Measurements from ENCODE around the gene LRP4.

Gene LRP4

GRCh38 chr11:46894961-46895360, 23.4 kb downstream of the LRP4 start:
- DNase-seq (ENCODE audit: low spot score): no peak

GRCh38 chr11:46894506-46894905, 23.8 kb downstream of the LRP4 start:
- DNase-seq (ENCODE audit: low spot score): no peak

DNA sequence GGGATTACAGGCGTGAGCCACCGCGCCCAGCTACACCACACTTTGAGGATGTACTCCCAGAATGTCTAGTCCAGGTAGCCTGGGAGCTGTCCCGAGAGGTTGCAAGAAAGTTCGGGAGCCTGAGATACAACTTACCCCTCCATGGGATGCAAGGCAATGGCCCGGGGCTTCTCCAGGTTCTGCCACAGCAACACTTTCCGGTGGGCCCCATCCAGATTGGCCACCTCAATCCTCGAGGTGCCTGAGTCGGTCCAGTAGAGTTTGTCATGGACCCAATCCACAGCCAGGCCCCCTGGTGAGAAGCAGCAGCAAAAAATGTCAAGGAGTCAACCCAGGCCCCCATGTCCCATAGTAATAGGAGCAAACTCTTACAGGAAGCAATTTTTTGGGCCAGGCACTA, 25.5 kb downstream of the LRP4 start:
- DNase-seq (ENCODE audit: low spot score): no peak

- no peak for DNase-seq (ENCODE audit: low spot score)
Observed at GRCh38 chr11:46892109-46892508, 26.2 kb downstream of the LRP4 start.

DNA sequence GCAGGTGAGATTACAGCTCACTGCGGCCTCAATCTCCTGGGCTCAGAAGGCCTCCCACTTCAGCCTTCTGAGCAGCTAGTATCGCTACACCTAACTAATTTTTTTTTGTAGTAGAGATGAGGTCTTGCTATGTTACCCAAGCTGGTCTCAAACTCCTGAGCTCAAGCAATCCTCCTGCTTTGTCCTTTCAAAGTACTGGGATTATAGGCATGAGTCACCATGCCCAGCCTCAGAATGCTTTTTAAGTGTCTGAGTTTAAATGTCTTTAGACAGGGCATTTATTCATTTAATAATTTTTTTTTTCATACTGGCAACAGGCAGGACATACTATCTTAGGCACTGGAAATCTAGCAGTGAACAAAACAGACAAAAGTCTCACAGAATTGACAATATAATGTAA, 27.7 kb downstream of the LRP4 start:
- no peak for DNase-seq (ENCODE audit: low spot score)

GRCh38 chr11:46889689-46890475, 28.5 kb downstream of the LRP4 start:
- peak; percentile 76 for DNase-seq (ENCODE audit: low spot score)

DNA sequence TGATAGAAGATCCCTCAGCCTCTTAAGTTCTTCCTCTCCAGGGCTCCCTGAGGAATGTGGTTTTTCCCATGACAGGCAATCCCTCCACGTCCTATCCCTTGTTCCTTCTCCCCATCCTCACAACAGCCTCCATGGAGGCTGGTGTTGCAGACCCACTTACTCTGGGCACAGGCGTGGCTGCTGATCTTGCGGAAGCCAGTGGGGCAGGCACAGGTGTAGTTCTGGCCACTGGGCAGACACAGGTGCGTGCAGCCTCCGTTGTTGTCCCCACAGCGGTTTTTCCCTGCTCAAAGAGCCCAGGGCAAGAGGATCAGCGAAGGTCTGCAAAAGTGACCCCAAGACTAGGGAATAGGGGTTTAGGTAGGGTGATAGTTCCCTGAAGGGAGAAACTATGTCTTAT, 29.1 kb downstream of the LRP4 start:
- DNase-seq (ENCODE audit: low spot score): no peak

DNA sequence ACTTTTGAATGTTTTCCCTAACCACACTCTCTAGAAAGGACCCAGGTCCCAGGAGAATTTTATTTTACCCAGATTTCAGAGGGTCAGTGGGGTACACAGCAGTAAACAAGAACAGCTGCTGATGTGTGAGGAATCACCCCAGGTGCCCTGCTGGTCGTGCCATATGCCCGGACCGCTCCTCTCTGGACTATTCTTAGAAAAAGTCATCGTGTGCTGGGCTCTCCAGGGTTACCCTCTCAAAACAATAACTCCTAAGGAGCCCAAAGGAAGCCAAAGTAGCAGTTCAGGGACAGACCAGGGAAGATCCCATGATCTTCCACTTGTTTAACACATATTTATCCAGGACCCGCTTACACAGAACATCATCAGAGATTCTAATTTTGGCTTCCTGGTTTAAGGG, 29.7 kb downstream of the LRP4 start:
- DNase-seq (ENCODE audit: low spot score): no peak

GRCh38 chr11:46886211-46886610, 32.1 kb downstream of the LRP4 start:
- DNase-seq (ENCODE audit: low spot score): no peak

- DNase-seq (ENCODE audit: low spot score): no peak
Observed at GRCh38 chr11:46879056-46879585, 39.2 kb downstream of the LRP4 start.

GRCh38 chr11:46877580-46877979, 40.8 kb downstream of the LRP4 start:
- DNase-seq (ENCODE audit: low spot score): no peak

DNA sequence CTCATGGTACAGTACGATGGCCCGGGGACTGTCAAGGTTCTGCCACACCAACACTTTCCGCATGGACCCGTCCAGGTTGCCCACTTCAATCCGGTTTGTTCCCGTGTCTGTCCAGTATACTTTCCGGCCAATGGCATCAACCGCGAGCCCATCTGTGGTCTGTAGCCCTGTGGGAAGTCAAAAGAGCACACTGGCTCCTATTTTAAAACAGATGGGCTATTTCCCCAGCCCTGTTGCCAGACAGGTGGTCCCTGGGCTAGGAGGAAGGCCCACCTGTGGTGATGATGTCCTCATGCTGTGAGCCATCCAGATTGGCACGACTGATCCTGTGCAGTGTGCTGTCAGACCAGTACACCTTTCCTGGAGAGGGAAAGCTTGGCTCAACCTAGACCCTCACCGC, 41.9 kb downstream of the LRP4 start:
- no peak for DNase-seq (ENCODE audit: low spot score)

GRCh38 chr11:46874586-46874985, 43.8 kb downstream of the LRP4 start:
- no peak for DNase-seq (ENCODE audit: low spot score)

DNA sequence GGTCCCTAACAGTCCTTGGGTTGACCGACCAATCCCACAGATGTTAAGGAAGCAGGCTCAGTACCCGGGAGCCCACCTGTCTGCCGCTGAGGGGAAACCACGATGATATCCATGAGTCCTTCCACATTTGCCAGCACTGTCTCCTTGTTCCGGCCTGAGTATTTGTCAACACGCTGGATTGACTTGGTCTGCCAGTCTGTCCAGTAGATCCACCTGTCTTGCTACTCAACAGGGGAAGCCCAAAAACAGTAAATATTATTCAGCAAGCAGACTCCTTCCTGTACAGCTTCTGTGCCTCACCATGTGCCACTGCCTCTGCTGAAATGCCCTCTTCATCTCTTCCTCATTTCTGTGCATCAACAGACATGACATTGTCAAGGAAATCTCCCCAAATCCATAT, 49.4 kb downstream of the LRP4 start:
- no peak for DNase-seq (ENCODE audit: low spot score)

- DNase-seq (ENCODE audit: low spot score): no peak
Observed at GRCh38 chr11:46865340-46865739, 53.0 kb downstream of the LRP4 start.

- no peak for DNase-seq (ENCODE audit: low spot score)
Observed at GRCh38 chr11:46860218-46860617, 58.1 kb downstream of the LRP4 start.

GRCh38 chr11:46858920-46859546, 59.3 kb downstream of the LRP4 start:
- DNase-seq (ENCODE audit: low spot score): no peak

DNA sequence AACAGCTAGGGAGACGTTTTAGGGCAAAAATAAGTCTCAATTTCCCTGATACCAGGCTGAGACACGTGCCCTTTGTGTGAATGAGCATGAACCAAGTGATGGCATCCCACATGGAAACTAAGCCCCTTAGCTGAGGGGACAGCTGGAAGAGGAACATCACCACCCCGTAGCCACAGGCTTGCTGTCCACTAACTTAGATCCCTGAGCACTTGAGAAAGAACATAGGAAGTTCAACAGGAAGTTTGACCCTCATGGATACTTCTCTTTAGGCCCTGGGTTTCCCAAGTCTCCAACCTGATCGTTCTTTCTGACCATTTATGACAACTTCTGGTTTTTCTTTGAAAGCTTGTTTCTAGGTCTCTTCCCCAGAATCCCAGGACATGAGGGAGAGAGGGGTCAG, 60.7 kb downstream of the LRP4 start:
- DNase-seq (ENCODE audit: low spot score): no peak

DNA sequence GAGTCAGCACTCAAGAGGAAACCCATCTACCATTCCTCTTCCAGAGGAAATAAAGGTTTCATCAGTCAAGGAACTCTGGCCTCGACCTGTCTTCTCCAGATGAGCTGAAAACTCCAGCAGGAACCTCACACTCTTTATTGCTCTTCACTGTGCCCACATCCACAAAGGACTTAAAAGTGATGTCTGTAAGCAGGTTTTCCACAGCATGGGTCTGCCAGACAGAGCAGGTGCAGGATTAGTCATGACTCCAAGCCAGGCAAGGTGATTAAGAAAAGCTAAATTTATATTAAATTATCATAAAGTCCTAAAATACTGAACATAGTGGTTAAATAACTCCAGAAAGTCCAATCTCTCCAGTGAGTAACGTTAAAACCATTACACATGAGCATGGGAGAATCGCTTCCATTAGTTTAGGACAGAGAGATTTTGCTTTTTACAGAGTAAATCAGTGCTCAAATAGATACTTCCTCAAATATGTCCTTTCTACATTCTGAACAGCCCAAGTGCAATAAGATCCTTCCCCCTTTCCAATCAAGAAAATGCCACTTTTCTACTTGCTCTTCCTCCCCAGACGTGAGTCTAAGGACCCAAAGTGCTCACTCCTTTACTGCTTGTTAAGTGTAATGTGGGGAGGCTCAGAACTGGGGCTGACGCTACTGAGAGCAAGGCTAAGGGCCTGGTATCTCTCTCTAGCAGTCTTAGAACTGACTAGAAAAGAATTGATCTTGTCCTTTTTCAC, 61.6 kb downstream of the LRP4 start:
- no peak for DNase-seq (ENCODE audit: low spot score)

- no peak for DNase-seq (ENCODE audit: low spot score)
Observed at GRCh38 chr11:46855863-46856262, 62.5 kb downstream of the LRP4 start.

DNA sequence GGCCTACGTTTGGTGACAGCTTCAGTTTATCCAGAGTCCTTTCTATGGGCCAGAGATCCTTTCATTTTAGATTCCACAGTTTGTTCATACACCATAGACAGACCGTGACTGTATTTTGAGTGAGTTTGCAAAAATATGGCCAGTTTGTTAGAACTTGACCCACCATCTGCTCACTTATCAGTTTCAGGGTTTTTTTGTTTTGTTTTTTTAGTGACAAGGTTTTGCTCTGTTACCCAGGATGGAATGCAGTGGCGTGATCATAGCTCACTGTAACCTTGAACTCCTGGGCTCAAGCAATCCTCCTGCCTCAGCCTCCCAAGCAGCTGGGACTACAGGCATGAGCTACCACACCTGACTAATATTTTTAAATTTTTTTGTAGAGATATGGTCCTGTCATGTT, 63.2 kb downstream of the LRP4 start:
- DNase-seq (ENCODE audit: low spot score): no peak

DNA sequence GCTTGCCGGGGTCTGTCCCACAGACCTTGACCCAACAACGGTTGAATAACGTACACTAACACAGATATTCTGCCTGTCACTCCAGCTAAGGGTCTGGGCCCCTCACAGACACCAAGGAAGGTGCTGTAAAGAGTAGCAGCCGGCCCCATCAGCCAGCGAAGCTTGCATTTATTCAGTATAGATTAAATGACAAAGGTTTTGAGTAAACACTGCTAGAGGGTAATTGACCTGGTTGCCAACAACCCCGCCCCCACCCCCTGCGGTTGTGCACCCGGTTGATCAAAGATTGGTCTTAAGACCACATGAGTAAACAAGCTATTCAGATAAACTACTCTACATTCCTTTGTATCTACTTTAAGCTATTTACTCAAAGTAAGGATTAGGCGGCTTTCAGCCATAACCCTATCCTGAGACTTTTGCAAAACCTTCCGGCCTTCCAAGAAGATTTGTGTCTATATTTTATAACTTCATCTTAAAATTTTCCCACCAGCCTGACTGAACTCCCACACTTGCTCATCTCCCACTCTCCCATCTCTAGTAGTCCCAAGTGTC, 67.4 kb downstream of the LRP4 start:
- no peak for DNase-seq (ENCODE audit: low spot score)

- DNase-seq (ENCODE audit: low spot score): no peak
Observed at GRCh38 chr11:46849631-46850030, 68.7 kb downstream of the LRP4 start.

Measured in ecto neural progenitor cell (in vitro differentiated cells).